Keratinocyte (primary cell): ENCODE results near the gene NINJ2.

ENCODE experiments used
- CTCF ChIP-seq, 3 experiments: IDR thresholded peaks in 1 of 3; conservative IDR thresholded peaks in 1 of 3; optimal IDR thresholded peaks in 1 of 3; 2 replicates in 2 of 3; 3 replicates in 1 of 3; pipeline versions ENCODE3 to v1.5.1; 2011; ENCODE audit warnings: low read length in 3 of 3, mild to moderate bottlenecking in 3 of 3, moderate library complexity in 2 of 3, control low read depth in 1 of 3, inconsistent platforms in 1 of 3; ENCODE audit not compliant: insufficient read depth in 2 of 3; ENCODE audit errors: extremely low read depth in 1 of 3
- EZH2 ChIP-seq: IDR thresholded peaks from one replicate; pipeline ENCODE4 v1.6.1; 2012; ENCODE audit warnings: inconsistent platforms, mild to moderate bottlenecking, low read length, moderate library complexity

GRCh38 chr12:602700-603068 is 60.6 kb downstream of the NINJ2 start:
- TF ChIP-seq EZH2 (no peak), CTCF (optimal IDR thresholded peaks at IDR 0.05 in 1 of 3, IDR thresholded peaks at IDR 0.05 in 1 of 3, conservative IDR thresholded peaks at IDR 0.05 in 1 of 3; ENCODE audit: extremely low read depth in 1 of 3, insufficient read depth in 2 of 3, low read length in 3 of 3) (no peak)
